GM12874 (cell line): ENCODE results near the gene SMYD2.
A peak's percentile ranks its signal among the peaks of the same experiment; 100 is the strongest.

ENCODE experiments used
- TF ChIP-seq, protein P1 (sequence below): IDR thresholded peaks from 2 replicates; pipeline ENCODE4 v1.5.1; 2011; ENCODE audit warnings: low read depth, mild to moderate bottlenecking, control low read depth, low read length, moderate library complexity; ENCODE audit not compliant: insufficient read depth

Gene SMYD2

DNA sequence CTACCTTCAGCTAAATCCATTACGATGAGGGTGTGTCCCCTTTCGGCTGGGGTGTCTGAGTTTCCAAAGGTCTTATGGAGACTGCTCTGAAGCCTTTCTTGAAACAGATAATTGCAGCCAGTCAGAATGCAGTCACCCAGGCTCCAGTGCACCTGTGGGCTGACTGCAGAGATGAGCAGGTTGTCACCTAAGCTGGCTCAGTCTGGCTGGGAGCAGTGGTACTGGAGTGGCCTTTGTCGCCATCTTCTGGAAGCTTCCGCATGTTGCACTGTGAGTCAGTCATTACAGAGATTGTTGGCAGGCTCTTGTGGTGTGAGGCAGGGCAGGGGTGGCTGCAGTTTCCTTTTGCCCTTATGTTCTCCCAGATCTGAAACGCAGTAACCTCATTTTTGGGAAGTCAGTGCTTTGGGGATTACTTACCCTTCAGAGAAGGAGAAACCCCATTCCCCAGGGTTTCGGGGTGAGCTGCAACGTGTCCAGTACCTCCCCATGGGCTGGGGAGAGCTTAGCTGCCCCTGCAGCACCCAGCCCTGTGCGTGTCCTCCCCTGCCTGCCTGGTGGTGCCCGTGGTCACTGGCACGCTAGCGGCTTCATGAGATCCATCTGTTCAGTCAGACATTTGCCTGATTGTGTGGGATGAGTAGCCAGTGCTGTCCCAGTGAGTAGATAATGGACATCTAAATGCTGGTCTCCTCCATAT, 48.0 kb downstream of the SMYD2 start:
- TF ChIP-seq, protein P1, sequence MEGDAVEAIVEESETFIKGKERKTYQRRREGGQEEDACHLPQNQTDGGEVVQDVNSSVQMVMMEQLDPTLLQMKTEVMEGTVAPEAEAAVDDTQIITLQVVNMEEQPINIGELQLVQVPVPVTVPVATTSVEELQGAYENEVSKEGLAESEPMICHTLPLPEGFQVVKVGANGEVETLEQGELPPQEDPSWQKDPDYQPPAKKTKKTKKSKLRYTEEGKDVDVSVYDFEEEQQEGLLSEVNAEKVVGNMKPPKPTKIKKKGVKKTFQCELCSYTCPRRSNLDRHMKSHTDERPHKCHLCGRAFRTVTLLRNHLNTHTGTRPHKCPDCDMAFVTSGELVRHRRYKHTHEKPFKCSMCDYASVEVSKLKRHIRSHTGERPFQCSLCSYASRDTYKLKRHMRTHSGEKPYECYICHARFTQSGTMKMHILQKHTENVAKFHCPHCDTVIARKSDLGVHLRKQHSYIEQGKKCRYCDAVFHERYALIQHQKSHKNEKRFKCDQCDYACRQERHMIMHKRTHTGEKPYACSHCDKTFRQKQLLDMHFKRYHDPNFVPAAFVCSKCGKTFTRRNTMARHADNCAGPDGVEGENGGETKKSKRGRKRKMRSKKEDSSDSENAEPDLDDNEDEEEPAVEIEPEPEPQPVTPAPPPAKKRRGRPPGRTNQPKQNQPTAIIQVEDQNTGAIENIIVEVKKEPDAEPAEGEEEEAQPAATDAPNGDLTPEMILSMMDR: peak; percentile 89

- TF ChIP-seq, protein P1: no peak
Observed at GRCh38 chr1:214329470-214330220, 48.7 kb downstream of the SMYD2 start.

DNA sequence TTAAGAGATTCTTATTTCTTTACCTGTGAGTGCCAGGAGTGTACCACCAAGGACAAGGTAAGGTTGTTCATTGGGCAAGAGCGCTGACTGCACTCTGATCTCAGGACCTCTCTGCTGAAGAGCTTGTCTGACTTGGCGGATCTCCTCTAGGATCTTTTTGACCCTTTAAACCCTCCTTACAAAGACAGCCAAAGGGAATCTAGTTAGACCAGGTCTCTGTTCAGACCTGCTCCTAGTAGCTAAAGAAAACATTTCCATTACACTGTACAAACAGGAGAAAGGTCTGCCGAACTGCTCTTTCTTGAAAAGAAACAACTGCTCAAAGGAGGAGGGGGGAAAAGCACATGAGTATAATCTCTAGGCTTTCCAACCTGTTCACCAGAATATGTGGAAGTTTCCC, 49.3 kb downstream of the SMYD2 start:
- TF ChIP-seq, protein P1: no peak

GRCh38 chr1:214330715-214331114, 49.8 kb downstream of the SMYD2 start:
- TF ChIP-seq, protein P1: no peak

DNA sequence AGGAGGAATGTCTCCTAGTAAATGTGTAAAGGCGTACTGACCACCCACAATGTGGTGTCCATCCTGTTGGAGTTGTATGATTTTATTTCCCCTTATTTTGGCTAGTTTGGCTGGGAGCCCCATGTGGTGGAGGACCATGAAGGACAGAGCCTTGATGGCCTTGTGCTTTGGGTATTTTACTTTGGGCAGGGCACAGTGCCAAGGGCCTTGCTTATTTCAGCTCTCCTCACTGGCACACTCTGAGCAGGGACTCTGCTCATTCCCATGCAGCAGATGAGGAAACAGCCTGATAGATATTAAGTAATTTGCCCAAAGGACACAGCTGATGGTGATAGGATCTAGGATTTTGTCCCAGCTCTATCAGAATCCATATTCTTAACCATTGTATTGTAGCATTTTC, 50.2 kb downstream of the SMYD2 start:
- TF ChIP-seq, protein P1: no peak

GRCh38 chr1:214331827-214332423, 51.0 kb downstream of the SMYD2 start:
- TF ChIP-seq, protein P1: peak; percentile 92
